Pons (tissue), 1 donor: ENCODE data around the gene USP6NL.
A peak's percentile ranks its signal among the peaks of the same experiment; 100 is the strongest.
"Not testable (repeated sequence)": the region's sequence is repeated elsewhere in the genome, so short reads cannot be mapped to it uniquely, and the experiment has no call there.

Source experiments
- DNase-seq: peaks from one replicate; pipeline ENCODE4 v3.0.0-alpha.2; 2016; ENCODE audit warnings: low spot score

Gene USP6NL

DNA sequence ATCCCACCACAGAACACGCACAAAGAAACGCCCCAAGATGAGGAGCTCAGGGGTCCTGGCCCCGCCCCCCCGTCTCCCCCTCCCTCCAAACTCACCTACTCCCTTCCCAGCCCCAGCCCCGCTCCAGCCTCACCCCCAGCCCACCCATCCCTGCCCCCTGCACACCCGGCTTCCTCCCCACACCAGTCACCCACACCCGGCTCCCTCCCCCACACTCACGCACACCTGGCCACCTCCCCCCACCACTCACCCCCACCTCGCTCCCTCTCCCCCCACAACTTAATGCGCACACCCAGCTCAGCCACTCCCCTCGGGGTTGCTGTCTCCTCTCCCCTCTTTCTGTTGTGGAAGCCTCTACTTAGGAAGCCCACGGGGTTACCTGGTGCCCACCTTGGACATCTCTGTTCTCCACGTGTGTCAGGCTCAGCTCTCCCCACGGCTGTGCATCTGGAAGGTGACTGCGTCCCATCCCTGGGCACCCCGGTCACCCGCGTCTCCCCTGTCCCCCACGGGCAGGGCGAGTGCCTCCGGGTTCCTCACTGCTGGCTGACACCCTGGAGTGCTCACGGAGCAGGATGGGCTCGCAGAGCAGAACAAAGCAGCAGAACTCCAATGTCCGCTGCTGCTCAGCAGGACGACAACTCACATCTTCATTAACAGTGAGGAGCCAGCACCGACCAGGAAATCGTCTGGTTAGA lies 166.8 kb downstream of the USP6NL start:
- DNase-seq, result no peak

GRCh38 chr10:11444155-11444530 lies 167.3 kb downstream of the USP6NL start:
- DNase-seq, result no peak

DNA sequence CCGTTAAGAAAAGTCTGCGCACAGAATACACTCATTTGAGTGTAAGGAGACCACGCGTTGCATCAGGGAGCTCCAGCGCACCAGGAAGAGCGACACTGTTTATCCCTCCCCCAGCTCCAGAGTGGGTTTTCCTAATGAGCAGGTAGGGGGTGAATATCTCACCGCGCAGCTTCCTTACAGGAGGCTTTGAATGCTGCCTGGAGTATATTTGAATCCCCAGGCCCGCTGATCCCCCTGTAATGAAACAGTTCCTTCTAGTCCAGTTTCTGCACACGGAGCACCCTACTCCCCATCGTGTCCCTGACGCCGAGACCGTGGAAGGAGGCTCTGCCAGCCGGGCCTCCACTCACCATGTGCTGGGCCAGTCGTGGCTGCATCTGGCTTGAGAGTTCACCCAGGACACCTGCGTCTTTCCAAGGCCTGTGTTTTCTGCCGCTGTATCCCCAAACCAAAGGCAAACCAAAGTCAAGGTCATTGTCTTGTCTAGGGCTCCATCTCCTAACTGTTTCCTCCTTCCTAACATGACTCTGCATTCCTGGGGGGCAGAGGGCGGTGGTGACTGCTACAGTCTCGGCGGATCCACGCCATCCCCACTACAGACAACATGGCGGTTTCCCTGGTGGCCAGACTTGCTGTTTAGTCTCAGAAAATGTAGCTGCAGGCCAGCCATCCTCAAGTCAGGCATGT lies 167.8 kb downstream of the USP6NL start:
- no peak for DNase-seq

GRCh38 chr10:11442001-11442773 lies 169.3 kb downstream of the USP6NL start:
- no peak for DNase-seq

GRCh38 chr10:11441151-11441535 lies 170.3 kb downstream of the USP6NL start:
- DNase-seq, result no peak

- DNase-seq, result no peak
Observed at GRCh38 chr10:11440250-11441150, 170.9 kb downstream of the USP6NL start.

GRCh38 chr10:11439523-11440053 lies 171.9 kb downstream of the USP6NL start:
- no peak for DNase-seq

DNA sequence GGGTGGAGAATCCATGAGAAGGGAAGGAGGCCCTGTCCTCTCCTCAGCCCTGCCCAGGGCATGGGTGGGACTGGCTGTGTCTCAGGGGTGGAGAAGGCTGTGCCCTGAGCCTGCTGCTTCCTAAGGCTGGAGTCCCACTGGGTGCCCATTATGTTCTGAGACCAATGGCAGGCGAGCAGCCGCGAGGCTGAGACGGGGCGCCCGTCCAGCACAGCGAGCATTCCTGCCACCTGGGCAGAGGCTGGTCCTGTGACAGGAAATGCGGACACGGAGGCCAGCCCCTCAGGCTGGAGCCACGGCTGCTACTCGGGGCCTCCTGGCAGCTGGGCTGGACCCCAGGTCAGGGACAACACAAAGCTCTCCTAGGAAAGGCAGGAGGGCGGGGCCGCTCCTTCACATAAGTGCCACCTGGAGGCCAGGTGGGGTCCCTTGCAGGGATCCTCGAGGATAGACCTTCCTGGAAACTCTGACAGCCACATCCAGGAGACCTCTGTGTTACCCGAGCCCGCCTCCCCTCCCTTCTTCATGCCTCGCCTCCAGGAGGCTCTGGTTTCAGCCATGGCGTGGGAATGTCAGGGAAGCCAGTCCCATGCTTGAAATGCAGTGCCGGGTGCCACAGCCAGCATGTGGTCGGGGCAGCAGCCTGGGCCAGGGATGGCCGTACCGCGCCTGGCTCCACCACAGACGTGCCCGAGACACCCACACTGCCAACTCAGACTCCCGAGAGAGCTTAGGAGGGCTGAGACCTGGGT lies 173.9 kb downstream of the USP6NL start:
- no peak for DNase-seq

- not testable (repeated sequence) for DNase-seq
Observed at GRCh38 chr10:11436445-11436844, 175.0 kb downstream of the USP6NL start.

GRCh38 chr10:11435581-11435981 lies 175.9 kb downstream of the USP6NL start:
- DNase-seq, result no peak

DNA sequence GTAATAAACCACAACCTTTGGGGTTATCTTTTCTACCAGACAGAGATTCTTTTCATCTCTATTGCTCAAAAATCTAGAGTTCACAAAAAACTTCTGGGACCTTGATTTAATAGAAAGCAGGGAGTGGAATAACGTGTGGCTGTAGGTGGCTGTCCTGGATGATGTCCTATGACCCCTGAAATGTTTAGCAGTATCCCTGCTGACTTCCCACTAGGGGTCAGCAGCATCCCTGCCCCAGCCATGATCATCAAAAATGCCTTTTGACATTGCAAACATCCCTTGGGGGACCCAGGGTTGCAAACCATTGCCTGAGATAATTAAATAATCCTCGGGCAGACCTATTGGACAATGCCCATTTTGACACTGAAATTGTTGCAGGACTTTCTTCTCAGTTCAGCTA lies 177.1 kb downstream of the USP6NL start:
- DNase-seq, result no peak

GRCh38 chr10:11433657-11434056 lies 177.8 kb downstream of the USP6NL start:
- no peak for DNase-seq

- no peak for DNase-seq
Observed at GRCh38 chr10:11431216-11431555, 180.3 kb downstream of the USP6NL start.

DNA sequence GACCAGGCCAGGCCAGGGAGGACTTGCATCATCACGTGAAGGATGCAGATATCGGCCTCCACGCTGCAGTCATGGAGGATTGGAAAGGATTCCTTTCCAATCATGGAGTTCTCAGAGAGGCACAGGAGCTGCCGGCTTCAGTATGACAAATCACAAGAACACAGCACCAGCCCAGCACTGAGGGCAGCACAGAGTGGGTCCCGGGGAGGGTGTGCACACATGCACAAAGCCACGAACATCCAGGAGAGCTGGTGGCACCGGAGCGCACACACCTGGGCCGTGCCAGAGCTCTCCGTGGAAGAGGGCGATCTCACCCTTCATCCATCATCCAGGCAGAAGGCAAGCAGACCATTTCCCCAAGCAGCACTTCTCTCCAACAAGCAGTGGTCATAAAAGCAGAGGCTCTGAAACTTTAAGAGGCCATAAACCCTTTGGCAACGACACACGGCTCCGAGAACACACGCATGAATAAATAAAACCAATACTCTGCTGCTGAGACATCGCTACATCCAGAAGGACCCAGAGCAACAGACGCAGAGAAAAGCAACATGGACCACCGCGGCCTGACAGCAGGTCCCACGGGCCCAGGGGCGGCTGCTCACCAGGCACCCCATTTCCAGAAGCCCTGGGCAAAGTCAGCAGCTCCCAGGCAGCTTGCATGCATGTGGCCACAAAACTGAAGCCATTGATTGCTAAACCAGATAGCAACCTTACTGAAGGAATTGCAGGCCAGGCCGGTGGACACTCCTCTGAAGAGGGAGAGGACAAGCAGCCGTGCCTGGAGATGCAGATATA lies 180.8 kb downstream of the USP6NL start:
- DNase-seq, result no peak

DNA sequence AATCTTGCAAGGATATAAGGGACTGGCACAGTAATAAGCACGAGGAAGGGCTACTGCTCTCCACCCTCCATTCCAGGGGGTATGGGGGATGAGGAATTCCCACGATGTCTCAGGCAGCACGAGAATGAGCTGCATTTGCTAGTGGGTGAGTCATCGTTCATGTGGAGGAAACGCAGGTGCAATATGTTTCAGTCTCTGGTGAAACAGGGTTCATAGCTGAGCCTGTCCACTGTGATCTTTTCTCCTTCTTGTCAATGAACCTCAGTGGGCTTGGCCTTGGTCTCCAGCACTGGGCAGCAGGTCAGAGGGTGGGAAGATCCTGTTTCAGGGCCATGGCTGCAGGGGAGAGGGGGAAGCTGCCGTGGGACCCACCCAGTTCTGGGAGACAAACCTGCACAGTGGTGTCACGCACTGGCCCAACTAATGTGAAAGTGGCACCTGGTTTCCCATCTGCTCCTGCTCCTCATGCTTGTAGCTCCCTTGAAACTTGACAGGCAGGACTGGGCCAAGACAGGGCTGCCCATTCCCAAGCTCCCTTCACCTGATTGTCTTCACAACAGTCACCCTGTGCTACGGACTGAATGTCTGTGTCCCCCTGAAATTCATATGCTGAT lies 181.9 kb downstream of the USP6NL start:
- no peak for DNase-seq

- no peak for DNase-seq
Observed at GRCh38 chr10:11425676-11426075, 185.8 kb downstream of the USP6NL start.

DNA sequence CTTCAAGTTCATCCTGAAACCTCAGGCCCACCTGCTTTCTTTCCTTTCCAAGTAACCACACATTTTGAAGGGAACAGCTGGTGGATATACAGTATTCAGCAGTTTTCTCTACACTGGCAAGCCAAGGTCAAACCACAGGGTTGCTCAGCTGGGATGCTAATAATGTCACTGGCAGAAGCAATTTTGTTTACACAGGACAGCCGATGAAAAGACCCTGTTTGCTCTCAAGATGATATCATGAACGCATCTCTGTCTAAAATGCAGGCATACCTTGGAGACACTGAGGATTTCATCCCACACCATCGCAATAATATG lies 186.2 kb downstream of the USP6NL start:
- no peak for DNase-seq

GRCh38 chr10:11424456-11425295 lies 186.8 kb downstream of the USP6NL start:
- DNase-seq, result peak; percentile 50

DNA sequence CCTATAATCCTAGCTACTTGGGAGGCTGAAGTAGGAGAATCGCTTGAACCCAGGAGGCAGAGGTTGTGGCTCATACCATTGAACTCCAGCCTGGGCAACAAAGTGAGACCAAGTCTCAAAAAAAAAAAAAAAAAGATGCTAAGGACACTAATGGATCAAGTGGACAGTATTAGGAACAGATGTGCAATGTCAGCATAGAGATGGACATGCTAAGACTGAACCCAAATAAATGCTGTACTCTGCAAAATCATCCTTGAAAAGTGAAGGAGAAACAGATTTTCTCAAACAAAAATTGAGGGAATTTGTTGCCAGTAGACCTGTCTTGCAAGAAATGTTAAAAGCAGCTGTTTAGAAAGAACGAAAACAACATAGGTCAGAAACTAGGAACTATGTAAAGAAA lies 194.5 kb downstream of the USP6NL start:
- DNase-seq, result no peak
